SK-N-SH (cell line): Measurements from ENCODE around the gene RALGDS. TPM values are rescaled to one million over a fixed set of nuclear protein-coding genes. Genes with fewer than 3 reads are reported as not detected.

Experiments
- CTCF ChIA-PET: fragments of 300-600, 350-600 bp; formaldehyde crosslinking; extraction: SDS; loops from one replicate; lab custom pipeline; 2021; lab: Yijun Ruan, JAX
- POLR2A ChIA-PET: fragments of 350-600 bp; sonication (Branson Sonifier 250); formaldehyde crosslinking; extraction: SDS; loops from one replicate; lab custom pipeline; 2020; ENCODE audit warnings: antibody characterized with exemption, inconsistent platforms; lab: Yijun Ruan, JAX
- DNase-seq: peaks from one replicate; pipeline ENCODE4 v3.0.0; 2012
- H2AFZ ChIP-seq: fragments of 200-600 bp; sonication (generic); 2 replicates; pipeline ENCODE4 v1.8.1; 2016; ENCODE audit warnings: antibody characterized with exemption, mild to moderate bottlenecking, low read depth
- H3F3A ChIP-seq: fragments of 200-600 bp; sonication (generic); replicated peaks from 2 replicates; pipeline ENCODE3; 2016; ENCODE audit warnings: antibody characterized with exemption, mild to moderate bottlenecking; ENCODE audit not compliant: insufficient read depth
- H3K27ac ChIP-seq, 2 experiments: fragments of 200-500 bp in 1 of 2; fragments of 200-600 bp in 1 of 2; sonication (Bioruptor generic) in 1 of 2; sonication (generic), shearing (Covaris generic) in 1 of 2; 2 replicates each; pipeline versions ENCODE4 v1.5.1 to v1.6.1; 2014 to 2016; ENCODE audit warnings: low read depth in 2 of 2, inconsistent platforms in 1 of 2, low read length in 1 of 2, mild to moderate bottlenecking in 1 of 2, mixed read lengths in 1 of 2
- H3K27me3 ChIP-seq: fragments of 200-600 bp; sonication (generic), shearing (Covaris generic); 2 replicates; pipeline ENCODE4 v1.6.1; 2016; ENCODE audit warnings: mixed run types; ENCODE audit not compliant: insufficient read depth
- H3K36me3 ChIP-seq, 2 experiments: fragments of 200-500 bp in 1 of 2; fragments of 200-600 bp in 1 of 2; sonication (Bioruptor generic) in 1 of 2; sonication (generic) in 1 of 2; replicated peaks in 1 of 2; 2 replicates each; pipeline versions ENCODE3 to v1.5.1; 2014 to 2016; ENCODE audit warnings: low read length in 1 of 2, mild to moderate bottlenecking in 1 of 2; ENCODE audit not compliant: insufficient read depth in 2 of 2, control insufficient read depth in 1 of 2
- H3K4me1 ChIP-seq, 2 experiments: fragments of 200-500 bp in 1 of 2; fragments of 200-600 bp in 1 of 2; sonication (Bioruptor generic) in 1 of 2; sonication (generic), shearing (Covaris generic) in 1 of 2; 2 replicates each; pipeline versions ENCODE4 v1.5.1 to v1.6.1; 2014 to 2016; ENCODE audit warnings: low read depth in 1 of 2, low read length in 1 of 2, mixed run types in 1 of 2; ENCODE audit not compliant: insufficient read depth in 2 of 2, control insufficient read depth in 1 of 2
- H3K4me2 ChIP-seq: fragments of 200-600 bp; sonication (generic), shearing (Covaris generic); 2 replicates; pipeline ENCODE4 v1.6.1; 2017; ENCODE audit warnings: mixed run types
- H3K4me3 ChIP-seq, 2 experiments: fragments of 200-500 bp in 1 of 2; fragments of 200-600 bp in 1 of 2; sonication (Bioruptor generic) in 1 of 2; sonication (generic), shearing (Covaris generic) in 1 of 2; 2 replicates each; pipeline versions ENCODE4 v1.5.1 to v1.8.1; 2014 to 2016; ENCODE audit warnings: low read depth in 2 of 2, inconsistent platforms in 1 of 2, low read length in 1 of 2, mild to moderate bottlenecking in 1 of 2, mixed read lengths in 1 of 2, moderate library complexity in 1 of 2
- H3K79me2 ChIP-seq: fragments of 200-600 bp; sonication (generic); 2 replicates; pipeline ENCODE4 v1.8.1; 2017; ENCODE audit warnings: mild to moderate bottlenecking; ENCODE audit not compliant: insufficient read depth
- H3K9ac ChIP-seq: fragments of 200-600 bp; sonication (generic); 2 replicates; pipeline ENCODE4 v1.6.1; 2017; ENCODE audit warnings: mixed run types
- H3K9me2 ChIP-seq: fragments of 200-600 bp; sonication (generic); 2 replicates; pipeline ENCODE4 v1.6.1; 2017; ENCODE audit warnings: mixed run types
- H3K9me3 ChIP-seq: fragments of 200-600 bp; sonication (generic); 2 replicates; pipeline ENCODE4 v1.6.1; 2017; ENCODE audit warnings: mixed run types, mild to moderate bottlenecking, moderate library complexity
- H4K20me1 ChIP-seq: fragments of 200-600 bp; sonication (generic); 2 replicates; pipeline ENCODE4 v1.6.1; 2017; ENCODE audit warnings: mild to moderate bottlenecking, mixed run types; ENCODE audit not compliant: insufficient read depth
- EZH2phosphoT487 ChIP-seq: fragments of 200-600 bp; sonication (generic); IDR thresholded peaks from 2 replicates; pipeline ENCODE4 v1.6.1; 2017; ENCODE audit warnings: low read depth, mixed run types, mild to moderate bottlenecking, antibody characterized with exemption, moderate library complexity, borderline replicate concordance
- FOXM1 ChIP-seq: IDR thresholded peaks from 2 replicates; pipeline ENCODE4 v1.4.0; 2012; ENCODE audit warnings: low read depth, mild to moderate bottlenecking
- GABPA ChIP-seq: IDR thresholded peaks from 2 replicates; pipeline ENCODE4 v1.4.0; 2012; ENCODE audit warnings: low read depth, mild to moderate bottlenecking
- GATA2 ChIP-seq: sonication (generic); formaldehyde crosslinking; IDR thresholded peaks from 2 replicates; pipeline ENCODE4 v1.5.0; 2020; ENCODE audit warnings: mild to moderate bottlenecking, missing genetic modification reagents
- JUND ChIP-seq: IDR thresholded peaks from 2 replicates; pipeline ENCODE4 v1.4.0; 2012
- MAX ChIP-seq: IDR thresholded peaks from 2 replicates; pipeline ENCODE4 v1.4.0; 2012; ENCODE audit warnings: low read depth
- MEF2A ChIP-seq: IDR thresholded peaks from 2 replicates; pipeline ENCODE4 v1.4.0; 2012; ENCODE audit warnings: low read depth, borderline replicate concordance
- MXI1 ChIP-seq: IDR thresholded peaks from 2 replicates; pipeline ENCODE4 v1.6.1; 2012; ENCODE audit warnings: mild to moderate bottlenecking, low read depth, low read length, improper control_type of control experiment
- NFIC ChIP-seq: IDR thresholded peaks from 2 replicates; pipeline ENCODE4 v1.4.0; 2012; ENCODE audit warnings: borderline replicate concordance
- PBX3 ChIP-seq: IDR thresholded peaks from 2 replicates; pipeline ENCODE4; 2012
- POLR2AphosphoS5 ChIP-seq: IDR thresholded peaks from 2 replicates; pipeline ENCODE4 v1.6.1; 2012; ENCODE audit warnings: low read depth, low read length
- REST ChIP-seq: IDR thresholded peaks from 2 replicates; pipeline ENCODE4 v1.6.1; 2012; ENCODE audit warnings: mild to moderate bottlenecking, low read depth, low read length, moderate library complexity
- RXRA ChIP-seq: IDR thresholded peaks from 2 replicates; pipeline ENCODE4 v1.4.0; 2012; ENCODE audit warnings: low read depth, mild to moderate bottlenecking, borderline replicate concordance
- SMC3 ChIP-seq: IDR thresholded peaks from 2 replicates; pipeline ENCODE4 v1.6.1; 2012; ENCODE audit warnings: low read depth, low read length, improper control_type of control experiment
- TCF12 ChIP-seq: IDR thresholded peaks from 2 replicates; pipeline ENCODE4 v1.4.0; 2012
- TEAD4 ChIP-seq: IDR thresholded peaks from 2 replicates; pipeline ENCODE4 v1.4.0; 2012; ENCODE audit warnings: mild to moderate bottlenecking, borderline replicate concordance; ENCODE audit not compliant: insufficient read depth
- YY1 ChIP-seq: IDR thresholded peaks from 2 replicates; pipeline ENCODE4 v1.4.0; 2012; ENCODE audit warnings: low read depth, mild to moderate bottlenecking
- ZBTB33 ChIP-seq: IDR thresholded peaks from 2 replicates; pipeline ENCODE4 v1.4.0; 2012; ENCODE audit warnings: low read depth, borderline replicate concordance
- WGBS: methylation state at CpG from one replicate; pipeline ENCODE4 v1.1.6; 2017; ENCODE audit warnings: low lambda C conversion rate; 5-methylcytosine and 5-hydroxymethylcytosine counted together
- polyA plus RNA-seq, 3 experiments: library from polyadenylated mRNA; depleted of rRNA; stranded (reverse); fragments of >200 nt; gene quantifications; 2 replicates each; pipeline ENCODE4 v1.2.3, GENCODE V29; 2012

The RALGDS gene
- polyA plus RNA-seq, 1 of the 3 experiments (the other 2 are of a cell fraction): 64.7 TPM

GRCh38 chr9:133131506-133131905, 10.5 kb upstream of the RALGDS start:
- H3K4me2 ChIP-seq: no peak overlapping the region
- H3K79me2 ChIP-seq: peaks cover 9% of the 10 kb centered on the region; the same call in 1 of the 2 replicates
- POLR2A ChIA-PET: interaction anchor here (2.9 kb wide), 1 partner anchor 12 kb away, joined by 51 read pairs; the partner anchor contains the start of gene RALGDS
- no peak overlapping the region for H3K9ac ChIP-seq
- TF ChIP-seq POLR2AphosphoS5 (no peak), ZBTB33 (no peak), RXRA (no peak), NFIC (no peak), REST (no peak), SMC3 (no peak), GABPA (no peak), PBX3 (no peak)
- no peaks in the 10 kb centered on the region for H3K9me2 ChIP-seq
- 77% methylated on average over 5 of the region's 5 CpGs for WGBS
- no peak overlapping the region for H2AFZ ChIP-seq
- H3K9me3 ChIP-seq: no peaks in the 10 kb centered on the region
- peaks cover 23% of the 10 kb centered on the region for H3F3A ChIP-seq
- peaks cover 67% of the 10 kb centered on the region for H4K20me1 ChIP-seq
- no peak for DNase-seq
- no peaks in the 10 kb centered on the region for H3K27me3 ChIP-seq
- CTCF ChIA-PET: interaction anchor here (12.1 kb wide), 1 partner anchor 14 kb away, joined by 163 read pairs; no protein-coding TSS in a partner anchor
- H3K4me3 ChIP-seq: no peak overlapping the region
- peaks cover 28 to 69% of the 10 kb centered on the region in 2 experiments; a peak in 3 of 4 replicates for H3K4me1 ChIP-seq
- peak overlapping the region in 1 of 2 experiments; percentile 51; a peak in 1 of 4 replicates for H3K27ac ChIP-seq
- H3K36me3 ChIP-seq: no peaks in the 10 kb centered on the region

GRCh38 chr9:133130685-133131244, 9.7 kb upstream of the RALGDS start:
- peaks cover 30 to 74% of the 10 kb centered on the region in 2 experiments; a peak in 3 of 4 replicates for H3K4me1 ChIP-seq
- no peak overlapping the region for H3K4me2 ChIP-seq
- H3K4me3 ChIP-seq: no peak overlapping the region
- H3K9me3 ChIP-seq: no peaks in the 10 kb centered on the region
- no peaks in the 10 kb centered on the region for H3K9me2 ChIP-seq
- H2AFZ ChIP-seq: no peak overlapping the region
- H4K20me1 ChIP-seq: peaks cover 67% of the 10 kb centered on the region
- 90% methylated on average over 6 of the region's 10 CpGs for WGBS
- CTCF ChIA-PET: interaction anchor here (0.6 to 12.1 kb wide), 3 partner anchors 15 to 196 kb away, joined by 3 to 163 read pairs (median 3); no protein-coding TSS in a partner anchor
- H3F3A ChIP-seq: peaks cover 15% of the 10 kb centered on the region
- H3K79me2 ChIP-seq: peaks cover 9% of the 10 kb centered on the region; the same call in 1 of the 2 replicates
- TF ChIP-seq EZH2phosphoT487 (no peak), MXI1 (no peak), TCF12 (no peak), SMC3 (no peak), TEAD4 (no peak), GABPA (no peak), YY1 (no peak), MEF2A (no peak), MAX (no peak), FOXM1 (no peak), GATA2 (CRISPR knock-in tag) (no peak), JUND (no peak)
- TF ChIP-seq, all 33 proteins: peak for 0
- H3K27me3 ChIP-seq: no peaks in the 10 kb centered on the region
- POLR2A ChIA-PET: no interaction called here
- H3K9ac ChIP-seq: no peak overlapping the region
- H3K36me3 ChIP-seq: no peaks in the 10 kb centered on the region
- DNase-seq: no peak
- no peak overlapping the region for H3K27ac ChIP-seq
